HL-60 (cell line): ENCODE data around the gene WASHC4.

ENCODE experiments used
- DNase-seq, 2 experiments: peaks; one replicate each; pipeline ENCODE4 v3.0.0-alpha.2; 2010 to 2020; ENCODE audit warnings: low read depth in 1 of 2, low spot score in 1 of 2
- H3K27ac ChIP-seq: fragments of 250-450 bp; sonication (Bioruptor Pico); replicated peaks from 2 replicates; pipeline ENCODE4 v1.5.1; 2020; ENCODE audit warnings: mild to moderate bottlenecking, moderate library complexity
- H3K27me3 ChIP-seq: fragments of 250-450 bp; sonication (Bioruptor Pico); 2 replicates; pipeline ENCODE4 v1.5.1; 2021; ENCODE audit warnings: mild to moderate bottlenecking, moderate library complexity; ENCODE audit not compliant: insufficient read depth, poor library complexity, severe bottlenecking
- H3K4me3 ChIP-seq: replicated peaks from 2 replicates; pipeline ENCODE4 v1.5.1; 2011; ENCODE audit warnings: mild to moderate bottlenecking, control low read depth, low read length; ENCODE audit not compliant: insufficient read depth
- CTCF ChIP-seq: IDR thresholded peaks from one replicate; pipeline ENCODE4 v1.5.1; 2011; ENCODE audit warnings: low read length, control low read depth, inconsistent platforms; ENCODE audit not compliant: insufficient read depth
- GABPA ChIP-seq: IDR thresholded peaks from 2 replicates; pipeline ENCODE4 v1.6.1; 2012; ENCODE audit warnings: low read depth
- POLR2AphosphoS5 ChIP-seq: IDR thresholded peaks from 2 replicates; pipeline ENCODE4 v1.6.1; 2012; ENCODE audit warnings: low read depth
- REST ChIP-seq: IDR thresholded peaks from 2 replicates; pipeline ENCODE4 v1.6.1; 2012; ENCODE audit warnings: low read depth; ENCODE audit not compliant: insufficient replicate concordance
- SPI1 ChIP-seq: IDR thresholded peaks from 2 replicates; pipeline ENCODE4 v1.6.1; 2012; ENCODE audit warnings: low read depth, mild to moderate bottlenecking, borderline replicate concordance

Gene WASHC4

GRCh38 chr12:105209091-105209490 is 101.6 kb downstream of the WASHC4 start:
- no peak overlapping the region for H3K4me3 ChIP-seq
- no peaks in the 10 kb centered on the region for H3K27me3 ChIP-seq
- DNase-seq: no peak
- TF ChIP-seq GABPA (no peak), SPI1 (no peak), CTCF (no peak), POLR2AphosphoS5 (no peak), REST (no peak)
- H3K27ac ChIP-seq: no peak overlapping the region

- H3K27me3 ChIP-seq: no peaks in the 10 kb centered on the region
- no peak for DNase-seq
- no peak overlapping the region for H3K4me3 ChIP-seq
- TF ChIP-seq CTCF (no peak), SPI1 (no peak), POLR2AphosphoS5 (no peak), REST (no peak), GABPA (no peak)
- H3K27ac ChIP-seq: no peak overlapping the region
These were observed 104.9 kb downstream of the WASHC4 start for GRCh38 chr12:105212438-105212837.

GRCh38 chr12:105214148-105214547 is 106.6 kb downstream of the WASHC4 start:
- no peak overlapping the region for H3K27ac ChIP-seq
- no peak overlapping the region for H3K4me3 ChIP-seq
- DNase-seq: no peak
- TF ChIP-seq SPI1 (no peak), CTCF (no peak), POLR2AphosphoS5 (no peak), REST (no peak)
- H3K27me3 ChIP-seq: no peaks in the 10 kb centered on the region
